H9 (cell line): ENCODE measurements around the gene ITPR3. TPM values are rescaled to one million over a fixed set of nuclear protein-coding genes. Genes with fewer than 3 reads are reported as not detected.

Experiments
- DNase-seq: peaks from one replicate; pipeline ENCODE4 v3.0.0-alpha.2; 2017
- H2AFZ ChIP-seq: one replicate; pipeline ENCODE4 v1.6.1; 2013; ENCODE audit warnings: mild to moderate bottlenecking, low read length, control low read depth, moderate library complexity
- H2AK5ac ChIP-seq: 2 replicates; pipeline ENCODE4 v1.6.1; 2013; ENCODE audit warnings: low read length, control low read depth, mixed read lengths; ENCODE audit not compliant: insufficient read length
- H2BK120ac ChIP-seq: one replicate; pipeline ENCODE4 v1.6.1; 2013; ENCODE audit warnings: low read depth, mild to moderate bottlenecking, low read length, control low read depth, inconsistent platforms; ENCODE audit not compliant: poor library complexity, severe bottlenecking
- H2BK12ac ChIP-seq: 2 replicates; pipeline ENCODE4 v1.6.1; 2013; ENCODE audit warnings: low read length, control low read depth, mixed read lengths, low read depth; ENCODE audit not compliant: insufficient read length
- H2BK15ac ChIP-seq: 2 replicates; pipeline ENCODE4 v1.6.1; 2013; ENCODE audit warnings: low read depth, low read length, control low read depth
- H2BK20ac ChIP-seq: one replicate; pipeline ENCODE4 v1.6.1; 2013; ENCODE audit warnings: low read depth, mild to moderate bottlenecking, low read length, control low read depth, inconsistent platforms; ENCODE audit not compliant: poor library complexity, severe bottlenecking
- H2BK5ac ChIP-seq: 2 replicates; pipeline ENCODE4 v1.6.1; 2013; ENCODE audit warnings: low read length, control low read depth, mixed read lengths; ENCODE audit not compliant: insufficient read length
- H3K14ac ChIP-seq: 2 replicates; pipeline ENCODE4 v1.6.1; 2013; ENCODE audit warnings: low read length, control low read depth; ENCODE audit not compliant: insufficient read depth
- H3K18ac ChIP-seq: 2 replicates; pipeline ENCODE4 v1.6.1; 2013; ENCODE audit warnings: low read depth, mild to moderate bottlenecking, mixed read lengths, low read length, control low read depth; ENCODE audit not compliant: insufficient read length
- H3K23ac ChIP-seq: 2 replicates; pipeline ENCODE4 v1.6.1; 2013; ENCODE audit warnings: low read length, control low read depth, mixed read lengths, low read depth; ENCODE audit not compliant: insufficient read length
- H3K23me2 ChIP-seq: 2 replicates; pipeline ENCODE4 v1.6.1; 2013; ENCODE audit warnings: low read depth, mild to moderate bottlenecking, mixed read lengths, low read length, control low read depth; ENCODE audit not compliant: insufficient read length, poor library complexity, severe bottlenecking
- H3K27ac ChIP-seq: 2 replicates; pipeline ENCODE4 v1.5.1; 2013; ENCODE audit warnings: low read length, control low read depth, mixed read lengths, low read depth; ENCODE audit not compliant: insufficient read length
- H3K27me3 ChIP-seq: 2 replicates; pipeline ENCODE4 v1.6.1; 2013; ENCODE audit warnings: low read length, control low read depth, inconsistent platforms; ENCODE audit not compliant: insufficient read depth
- H3K4ac ChIP-seq: 2 replicates; pipeline ENCODE4 v1.6.1; 2013; ENCODE audit warnings: low read depth, mild to moderate bottlenecking, control low read depth, inconsistent platforms, low read length, moderate library complexity
- H3K4me1 ChIP-seq: 2 replicates; pipeline ENCODE4 v1.6.1; 2013; ENCODE audit warnings: low read length, control low read depth, inconsistent platforms; ENCODE audit not compliant: insufficient read depth
- H3K4me2 ChIP-seq: 2 replicates; pipeline ENCODE4 v1.6.1; 2013; ENCODE audit warnings: low read length, control low read depth, mixed read lengths; ENCODE audit not compliant: insufficient read length, insufficient read depth
- H3K56ac ChIP-seq: 2 replicates; pipeline ENCODE4 v1.6.1; 2013; ENCODE audit warnings: low read depth, mild to moderate bottlenecking, mixed read lengths, low read length, control low read depth; ENCODE audit not compliant: insufficient read length
- H3K79me1 ChIP-seq: 2 replicates; pipeline ENCODE4 v1.6.1; 2013; ENCODE audit warnings: low read depth, mild to moderate bottlenecking, moderate library complexity, low read length, control low read depth, inconsistent platforms; ENCODE audit not compliant: insufficient read depth, poor library complexity, severe bottlenecking
- H3K79me2 ChIP-seq: 2 replicates; pipeline ENCODE4 v1.6.1; 2013; ENCODE audit warnings: low read length, control low read depth, inconsistent platforms; ENCODE audit not compliant: insufficient read depth
- H3K9ac ChIP-seq: 2 replicates; pipeline ENCODE4 v1.6.1; 2013; ENCODE audit warnings: low read length, control low read depth, mixed read lengths; ENCODE audit not compliant: insufficient read length; ENCODE audit errors: extremely low read depth
- H3K9me3 ChIP-seq: one replicate; pipeline ENCODE4 v1.6.1; 2013; ENCODE audit warnings: low read depth, low read length, inconsistent platforms; ENCODE audit not compliant: control insufficient read depth
- H3T11ph ChIP-seq: one replicate; pipeline ENCODE4 v1.6.1; 2013; ENCODE audit warnings: mild to moderate bottlenecking, low read length, control low read depth, inconsistent platforms
- H4K20me1 ChIP-seq: one replicate; pipeline ENCODE4 v1.6.1; 2013; ENCODE audit not compliant: control insufficient read depth, insufficient read length, insufficient read depth
- H4K5ac ChIP-seq: 2 replicates; pipeline ENCODE4 v1.6.1; 2013; ENCODE audit warnings: low read depth, mild to moderate bottlenecking, mixed read lengths, low read length, control low read depth; ENCODE audit not compliant: insufficient read length
- H4K8ac ChIP-seq: replicated peaks from 2 replicates; pipeline ENCODE4 v1.6.1; 2013; ENCODE audit warnings: low read length, control low read depth, mixed read lengths, low read depth; ENCODE audit not compliant: insufficient read length
- H4K91ac ChIP-seq: 2 replicates; pipeline ENCODE4 v1.6.1; 2013; ENCODE audit warnings: low read depth, mild to moderate bottlenecking, moderate library complexity, mixed read lengths, low read length, control low read depth; ENCODE audit not compliant: insufficient read length
- H3K27ac Mint-ChIP-seq, 3 experiments: 2 replicates in 2 of 3; 3 replicates in 1 of 3; pipeline ENCODE4 v1.8.0; 2020 to 2021; ENCODE audit warnings: mixed read lengths in 3 of 3, mild to moderate bottlenecking in 1 of 3, moderate library complexity in 1 of 3
- H3K27me3 Mint-ChIP-seq: 2 replicates; pipeline ENCODE4 v1.8.0; 2021; ENCODE audit warnings: low read depth, mild to moderate bottlenecking, moderate library complexity, mixed read lengths
- H3K36me3 Mint-ChIP-seq, 3 experiments: 2 replicates in 2 of 3; 3 replicates in 1 of 3; pipeline ENCODE4 v1.8.0; 2020 to 2021; ENCODE audit warnings: low read depth in 3 of 3, mixed read lengths in 3 of 3; ENCODE audit not compliant: insufficient read depth in 1 of 3
- H3K4me1 Mint-ChIP-seq, 2 experiments: 2 replicates each; pipeline ENCODE4 v1.8.0; 2020; ENCODE audit warnings: mixed read lengths in 2 of 2
- H3K4me3 Mint-ChIP-seq, 2 experiments: 2 replicates in 1 of 2; 3 replicates in 1 of 2; pipeline ENCODE4 v1.8.0; 2020 to 2021; ENCODE audit warnings: mild to moderate bottlenecking in 2 of 2, mixed read lengths in 2 of 2, moderate library complexity in 1 of 2
- H3K9me3 Mint-ChIP-seq, 2 experiments: 2 replicates in 1 of 2; 3 replicates in 1 of 2; pipeline ENCODE4 v1.8.0; 2020; ENCODE audit warnings: mild to moderate bottlenecking in 2 of 2, mixed read lengths in 2 of 2, moderate library complexity in 1 of 2
- WGBS: extraction: QIAGEN DNeasy Blood & Tissue Kit; methylation state at CpG from one replicate; pipeline ENCODE4 v1.1.7; 2013; ENCODE audit warnings: missing lambda C conversion rate, low lambda C conversion rate, mixed read lengths; ENCODE audit not compliant: insufficient read length; ENCODE audit errors: extremely low coverage; 5-methylcytosine and 5-hydroxymethylcytosine counted together
- total RNA-seq: library from RNA; stranded (reverse); gene quantifications from 2 replicates; pipeline ENCODE4 v1.2.1, GENCODE V29; 2021
- TF ChIP-seq, protein P1 (sequence below): fragments of 200-600 bp; sonication (generic); conservative IDR thresholded peaks from 3 replicates; pipeline ENCODE4 v1.8.0; 2021; ENCODE audit warnings: antibody characterized with exemption, mild to moderate bottlenecking

Gene ITPR3
- total RNA-seq, 1 experiment from 2014 or later: 40.3 TPM

DNA sequence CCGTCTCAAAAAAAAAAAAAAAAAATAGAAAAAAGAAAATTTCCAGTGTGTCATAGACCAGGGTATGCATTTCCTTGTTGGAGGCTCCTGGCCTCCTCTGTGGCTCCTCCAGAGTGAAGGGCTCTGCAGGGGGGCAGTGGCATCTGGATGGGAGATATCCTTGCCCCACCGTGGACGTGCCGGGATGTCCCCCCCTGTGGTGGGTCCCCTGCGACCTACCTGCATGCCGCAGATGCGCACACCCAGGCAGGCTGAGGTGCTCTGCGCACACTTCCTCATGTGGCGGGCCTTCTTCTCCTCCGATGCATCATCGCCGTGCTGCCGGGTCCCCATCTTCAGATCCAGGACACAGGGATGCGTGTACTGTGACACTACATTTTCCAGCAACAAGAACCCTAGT, 104.1 kb downstream of the ITPR3 start:
- Mint-ChIP-seq H3K4me3 (no peak overlapping the region), H3K9me3 (no peaks in the 10 kb centered on the region)
- no peak overlapping the region for H2BK20ac ChIP-seq

More for the DNA sequence above, 104.1 kb downstream of the ITPR3 start:
- Histone ChIP-seq H2AK5ac (no peak overlapping the region), H3K9me3 (no peaks in the 10 kb centered on the region), H4K91ac (no peak overlapping the region), H3K4me2 (no peak overlapping the region), H2BK5ac (no peak overlapping the region), H2BK120ac (no peak overlapping the region), H3K27me3 (no peaks in the 10 kb centered on the region), H3K18ac (no peak overlapping the region), H3K23me2 (no peaks in the 10 kb centered on the region), H3K27ac (no peak overlapping the region), H3K79me2 (no peaks in the 10 kb centered on the region), H2BK15ac (no peak overlapping the region), H3K9ac (no peak overlapping the region), H3K4ac (no peak overlapping the region), H4K5ac (no peak overlapping the region), H2AFZ (no peak overlapping the region), H4K20me1 (no peaks in the 10 kb centered on the region), H3T11ph (no peak overlapping the region), H3K4me1 (peaks cover 4% of the 10 kb centered on the region; the same call in 1 of the 2 replicates), H4K8ac (no peak overlapping the region), H3K14ac (no peak overlapping the region), H2BK12ac (no peak overlapping the region), H3K23ac (no peak overlapping the region), H3K79me1 (no peaks in the 10 kb centered on the region), H3K56ac (no peak overlapping the region)
- H3K27ac Mint-ChIP-seq: no peak overlapping the region; a peak in 1 of 7 replicates
- peaks cover 44 to 48% of the 10 kb centered on the region in 2 experiments for H3K4me1 Mint-ChIP-seq
- TF ChIP-seq, protein P1, sequence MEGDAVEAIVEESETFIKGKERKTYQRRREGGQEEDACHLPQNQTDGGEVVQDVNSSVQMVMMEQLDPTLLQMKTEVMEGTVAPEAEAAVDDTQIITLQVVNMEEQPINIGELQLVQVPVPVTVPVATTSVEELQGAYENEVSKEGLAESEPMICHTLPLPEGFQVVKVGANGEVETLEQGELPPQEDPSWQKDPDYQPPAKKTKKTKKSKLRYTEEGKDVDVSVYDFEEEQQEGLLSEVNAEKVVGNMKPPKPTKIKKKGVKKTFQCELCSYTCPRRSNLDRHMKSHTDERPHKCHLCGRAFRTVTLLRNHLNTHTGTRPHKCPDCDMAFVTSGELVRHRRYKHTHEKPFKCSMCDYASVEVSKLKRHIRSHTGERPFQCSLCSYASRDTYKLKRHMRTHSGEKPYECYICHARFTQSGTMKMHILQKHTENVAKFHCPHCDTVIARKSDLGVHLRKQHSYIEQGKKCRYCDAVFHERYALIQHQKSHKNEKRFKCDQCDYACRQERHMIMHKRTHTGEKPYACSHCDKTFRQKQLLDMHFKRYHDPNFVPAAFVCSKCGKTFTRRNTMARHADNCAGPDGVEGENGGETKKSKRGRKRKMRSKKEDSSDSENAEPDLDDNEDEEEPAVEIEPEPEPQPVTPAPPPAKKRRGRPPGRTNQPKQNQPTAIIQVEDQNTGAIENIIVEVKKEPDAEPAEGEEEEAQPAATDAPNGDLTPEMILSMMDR: no peak
- H3K36me3 Mint-ChIP-seq: no peaks in the 10 kb centered on the region
- peaks cover 20% of the 10 kb centered on the region for H3K27me3 Mint-ChIP-seq
- WGBS: no CpG with 5 or more reads among the region's 14 CpGs
- DNase-seq: no peak
